A549 (cell line): ENCODE data around the gene CCNL1.

Experiments
- CEBPB ChIP-seq, 2 experiments: fragments of >200 bp in 1 of 2; sonication (Bioruptor Twin) in 1 of 2; formaldehyde crosslinking in 1 of 2; IDR thresholded peaks; 2 replicates each; pipeline ENCODE4 v1.6.1; 2012 to 2016
- CHD2 ChIP-seq: fragments of 150-350 bp; IDR thresholded peaks from 2 replicates; pipeline ENCODE4 v1.6.1; 2014; ENCODE audit warnings: low read length; ENCODE audit not compliant: partially characterized antibody
- FOSL2 ChIP-seq, 2 experiments: fragments of 450-650 bp in 1 of 2; fragments of >200 bp in 1 of 2; sonication (Bioruptor Twin) in 1 of 2; formaldehyde crosslinking; IDR thresholded peaks; 2 replicates each; pipeline versions ENCODE4 v1.5.0 to v1.6.1; 2016 to 2020; ENCODE audit warnings: mild to moderate bottlenecking in 1 of 2, moderate library complexity in 1 of 2
- KDM1A ChIP-seq: fragments of 200-600 bp; sonication (generic); IDR thresholded peaks from 2 replicates; pipeline ENCODE4 v1.6.1; 2016; ENCODE audit warnings: low read depth, mild to moderate bottlenecking
- MAX ChIP-seq: IDR thresholded peaks from 2 replicates; pipeline ENCODE4 v1.6.1; 2012
- MAZ ChIP-seq: fragments of 150-350 bp; IDR thresholded peaks from 2 replicates; pipeline ENCODE4 v1.6.1; 2014; ENCODE audit warnings: antibody characterized with exemption, low read depth, low read length, borderline replicate concordance
- NR3C1 ChIP-seq: fragments of >200 bp; sonication (Bioruptor Twin); formaldehyde crosslinking; IDR thresholded peaks from 3 replicates; pipeline ENCODE4 v1.6.1; 2017
- POLR2A ChIP-seq: IDR thresholded peaks from 2 replicates; pipeline ENCODE4 v1.6.1; 2012; ENCODE audit warnings: mild to moderate bottlenecking, low read length
- SMC3 ChIP-seq: fragments of >200 bp; sonication (Bioruptor Twin); formaldehyde crosslinking; IDR thresholded peaks from 3 replicates; pipeline ENCODE4 v1.6.1; 2018; ENCODE audit warnings: inconsistent platforms
- ZFP36 ChIP-seq: fragments of 450-650 bp; IDR thresholded peaks from 2 replicates; pipeline ENCODE4 v1.6.1; 2014; ENCODE audit warnings: borderline replicate concordance; ENCODE audit not compliant: partially characterized antibody
- TF ChIP-seq, protein P1 (sequence below): fragments of >200 bp; sonication (Bioruptor Twin); formaldehyde crosslinking; IDR thresholded peaks from 3 replicates; pipeline ENCODE4 v1.5.1; 2016
- TF ChIP-seq, protein P2 (sequence below): fragments of 200-600 bp; sonication (generic); IDR thresholded peaks from 2 replicates; pipeline ENCODE4 v1.6.1; 2016; ENCODE audit warnings: antibody characterized with exemption, mild to moderate bottlenecking, moderate library complexity
- TF ChIP-seq, protein P3 (sequence below): IDR thresholded peaks from 2 replicates; pipeline ENCODE4 v1.6.1; 2012

- TF ChIP-seq, protein P1, sequence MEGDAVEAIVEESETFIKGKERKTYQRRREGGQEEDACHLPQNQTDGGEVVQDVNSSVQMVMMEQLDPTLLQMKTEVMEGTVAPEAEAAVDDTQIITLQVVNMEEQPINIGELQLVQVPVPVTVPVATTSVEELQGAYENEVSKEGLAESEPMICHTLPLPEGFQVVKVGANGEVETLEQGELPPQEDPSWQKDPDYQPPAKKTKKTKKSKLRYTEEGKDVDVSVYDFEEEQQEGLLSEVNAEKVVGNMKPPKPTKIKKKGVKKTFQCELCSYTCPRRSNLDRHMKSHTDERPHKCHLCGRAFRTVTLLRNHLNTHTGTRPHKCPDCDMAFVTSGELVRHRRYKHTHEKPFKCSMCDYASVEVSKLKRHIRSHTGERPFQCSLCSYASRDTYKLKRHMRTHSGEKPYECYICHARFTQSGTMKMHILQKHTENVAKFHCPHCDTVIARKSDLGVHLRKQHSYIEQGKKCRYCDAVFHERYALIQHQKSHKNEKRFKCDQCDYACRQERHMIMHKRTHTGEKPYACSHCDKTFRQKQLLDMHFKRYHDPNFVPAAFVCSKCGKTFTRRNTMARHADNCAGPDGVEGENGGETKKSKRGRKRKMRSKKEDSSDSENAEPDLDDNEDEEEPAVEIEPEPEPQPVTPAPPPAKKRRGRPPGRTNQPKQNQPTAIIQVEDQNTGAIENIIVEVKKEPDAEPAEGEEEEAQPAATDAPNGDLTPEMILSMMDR, result no peak
- no peak for TF ChIP-seq NR3C1
- TF ChIP-seq, protein P2, sequence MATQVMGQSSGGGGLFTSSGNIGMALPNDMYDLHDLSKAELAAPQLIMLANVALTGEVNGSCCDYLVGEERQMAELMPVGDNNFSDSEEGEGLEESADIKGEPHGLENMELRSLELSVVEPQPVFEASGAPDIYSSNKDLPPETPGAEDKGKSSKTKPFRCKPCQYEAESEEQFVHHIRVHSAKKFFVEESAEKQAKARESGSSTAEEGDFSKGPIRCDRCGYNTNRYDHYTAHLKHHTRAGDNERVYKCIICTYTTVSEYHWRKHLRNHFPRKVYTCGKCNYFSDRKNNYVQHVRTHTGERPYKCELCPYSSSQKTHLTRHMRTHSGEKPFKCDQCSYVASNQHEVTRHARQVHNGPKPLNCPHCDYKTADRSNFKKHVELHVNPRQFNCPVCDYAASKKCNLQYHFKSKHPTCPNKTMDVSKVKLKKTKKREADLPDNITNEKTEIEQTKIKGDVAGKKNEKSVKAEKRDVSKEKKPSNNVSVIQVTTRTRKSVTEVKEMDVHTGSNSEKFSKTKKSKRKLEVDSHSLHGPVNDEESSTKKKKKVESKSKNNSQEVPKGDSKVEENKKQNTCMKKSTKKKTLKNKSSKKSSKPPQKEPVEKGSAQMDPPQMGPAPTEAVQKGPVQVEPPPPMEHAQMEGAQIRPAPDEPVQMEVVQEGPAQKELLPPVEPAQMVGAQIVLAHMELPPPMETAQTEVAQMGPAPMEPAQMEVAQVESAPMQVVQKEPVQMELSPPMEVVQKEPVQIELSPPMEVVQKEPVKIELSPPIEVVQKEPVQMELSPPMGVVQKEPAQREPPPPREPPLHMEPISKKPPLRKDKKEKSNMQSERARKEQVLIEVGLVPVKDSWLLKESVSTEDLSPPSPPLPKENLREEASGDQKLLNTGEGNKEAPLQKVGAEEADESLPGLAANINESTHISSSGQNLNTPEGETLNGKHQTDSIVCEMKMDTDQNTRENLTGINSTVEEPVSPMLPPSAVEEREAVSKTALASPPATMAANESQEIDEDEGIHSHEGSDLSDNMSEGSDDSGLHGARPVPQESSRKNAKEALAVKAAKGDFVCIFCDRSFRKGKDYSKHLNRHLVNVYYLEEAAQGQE, result no peak
- no peak for TF ChIP-seq MAX
- TF ChIP-seq, protein P3, sequence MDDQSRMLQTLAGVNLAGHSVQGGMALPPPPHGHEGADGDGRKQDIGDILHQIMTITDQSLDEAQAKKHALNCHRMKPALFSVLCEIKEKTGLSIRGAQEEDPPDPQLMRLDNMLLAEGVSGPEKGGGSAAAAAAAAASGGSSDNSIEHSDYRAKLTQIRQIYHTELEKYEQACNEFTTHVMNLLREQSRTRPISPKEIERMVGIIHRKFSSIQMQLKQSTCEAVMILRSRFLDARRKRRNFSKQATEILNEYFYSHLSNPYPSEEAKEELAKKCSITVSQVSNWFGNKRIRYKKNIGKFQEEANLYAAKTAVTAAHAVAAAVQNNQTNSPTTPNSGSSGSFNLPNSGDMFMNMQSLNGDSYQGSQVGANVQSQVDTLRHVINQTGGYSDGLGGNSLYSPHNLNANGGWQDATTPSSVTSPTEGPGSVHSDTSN, result no peak
- no peak for TF ChIP-seq POLR2A
- no peak for TF ChIP-seq MAZ
- no peak for TF ChIP-seq CHD2
- TF ChIP-seq FOSL2 (IDR thresholded peaks at IDR 0.05), result no peak
- no peak for TF ChIP-seq FOSL2 (CRISPR knock-in tag; IDR thresholded peaks at IDR 0.05)
- no peak for TF ChIP-seq KDM1A
- TF ChIP-seq SMC3, result no peak
- TF ChIP-seq ZFP36, result no peak
- no peak for TF ChIP-seq CEBPB (IDR thresholded peaks at IDR 0.05)
Observed at GRCh38 chr3:157112536-157112935, 47.4 kb downstream of the CCNL1 start.
